Cardiac fibroblast (primary cell): Measurements from ENCODE around the gene ABLIM1.

Experiments
- DNase-seq, 2 donors: peaks; one replicate each; pipeline versions ENCODE4 v3.0.0 to v3.0.0-alpha.2; 2010; ENCODE audit warnings: low read depth in 2 of 2
- H3K4me3 ChIP-seq, 2 donors: replicated peaks in 1 of 2; 1 replicate in 1 of 2; 2 replicates in 1 of 2; pipeline ENCODE4 v1.5.1; 2011; ENCODE audit warnings: low read depth in 2 of 2, low read length in 2 of 2, mild to moderate bottlenecking in 2 of 2, moderate library complexity in 1 of 2
- TF ChIP-seq, protein P1 (sequence below): IDR thresholded peaks from one replicate; pipeline ENCODE4 v1.5.1; 2011; ENCODE audit warnings: low read depth, mild to moderate bottlenecking, low read length, inconsistent platforms

The ABLIM1 gene

DNA sequence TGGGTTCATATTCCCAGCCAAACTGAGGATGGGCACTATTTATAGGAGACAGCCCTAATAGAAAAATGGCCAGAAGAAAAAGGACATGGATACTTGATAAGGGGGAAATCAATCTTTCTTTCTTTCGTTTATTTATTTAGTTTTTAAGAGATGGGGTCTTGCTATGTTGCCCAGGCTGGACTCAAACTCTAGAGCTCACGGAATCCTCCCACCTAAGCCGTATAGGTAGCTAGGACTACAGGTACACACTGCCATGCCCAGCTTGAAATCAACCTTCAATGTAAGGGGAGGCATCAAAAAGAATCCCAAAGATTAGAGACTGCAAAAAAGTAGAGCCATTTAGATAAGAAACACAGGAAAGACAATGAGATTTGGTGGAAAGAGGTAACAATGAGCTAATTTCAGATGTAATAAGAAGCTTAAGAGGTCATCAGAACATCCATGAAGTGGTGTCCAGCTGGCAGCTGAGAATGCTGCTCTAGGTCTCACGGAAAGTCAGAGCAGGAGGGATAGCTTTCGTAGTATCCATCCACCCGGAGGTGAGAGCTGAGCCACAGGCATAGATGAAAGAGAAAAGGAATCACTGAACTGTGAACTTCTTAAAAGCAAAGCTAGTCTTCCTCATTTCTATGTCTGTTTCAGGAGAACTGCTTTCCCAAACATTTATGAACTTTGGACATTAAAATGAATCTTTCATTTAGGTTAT, 10.5 kb upstream of the ABLIM1 start:
- TF ChIP-seq, protein P1, sequence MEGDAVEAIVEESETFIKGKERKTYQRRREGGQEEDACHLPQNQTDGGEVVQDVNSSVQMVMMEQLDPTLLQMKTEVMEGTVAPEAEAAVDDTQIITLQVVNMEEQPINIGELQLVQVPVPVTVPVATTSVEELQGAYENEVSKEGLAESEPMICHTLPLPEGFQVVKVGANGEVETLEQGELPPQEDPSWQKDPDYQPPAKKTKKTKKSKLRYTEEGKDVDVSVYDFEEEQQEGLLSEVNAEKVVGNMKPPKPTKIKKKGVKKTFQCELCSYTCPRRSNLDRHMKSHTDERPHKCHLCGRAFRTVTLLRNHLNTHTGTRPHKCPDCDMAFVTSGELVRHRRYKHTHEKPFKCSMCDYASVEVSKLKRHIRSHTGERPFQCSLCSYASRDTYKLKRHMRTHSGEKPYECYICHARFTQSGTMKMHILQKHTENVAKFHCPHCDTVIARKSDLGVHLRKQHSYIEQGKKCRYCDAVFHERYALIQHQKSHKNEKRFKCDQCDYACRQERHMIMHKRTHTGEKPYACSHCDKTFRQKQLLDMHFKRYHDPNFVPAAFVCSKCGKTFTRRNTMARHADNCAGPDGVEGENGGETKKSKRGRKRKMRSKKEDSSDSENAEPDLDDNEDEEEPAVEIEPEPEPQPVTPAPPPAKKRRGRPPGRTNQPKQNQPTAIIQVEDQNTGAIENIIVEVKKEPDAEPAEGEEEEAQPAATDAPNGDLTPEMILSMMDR, result no peak
- no peak overlapping the region for H3K4me3 ChIP-seq

DNA sequence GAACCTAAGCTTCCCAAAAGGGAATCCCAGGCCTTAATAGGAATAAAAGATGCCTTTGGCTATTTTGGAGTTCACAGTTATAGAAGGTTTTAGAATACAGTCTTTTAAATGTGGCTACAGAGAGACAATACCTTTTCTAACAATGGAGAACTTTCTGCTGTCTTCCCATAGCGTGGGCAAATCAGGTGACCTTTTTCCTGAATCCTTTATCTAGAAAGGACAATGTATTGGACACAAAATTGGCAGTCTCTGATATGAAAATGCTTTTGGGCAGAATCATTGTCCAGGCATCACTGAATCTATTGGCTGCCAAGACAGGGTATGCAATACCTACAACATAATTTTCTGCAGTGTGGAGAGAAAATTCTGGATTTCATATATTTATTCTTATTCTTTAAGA, 7.8 kb upstream of the ABLIM1 start:
- DNase-seq, result no peak
- H3K4me3 ChIP-seq, result no peak overlapping the region
- TF ChIP-seq, protein P1, result no peak

More for the DNA sequence above, 10.5 kb upstream of the ABLIM1 start:
- no peak for DNase-seq

DNA sequence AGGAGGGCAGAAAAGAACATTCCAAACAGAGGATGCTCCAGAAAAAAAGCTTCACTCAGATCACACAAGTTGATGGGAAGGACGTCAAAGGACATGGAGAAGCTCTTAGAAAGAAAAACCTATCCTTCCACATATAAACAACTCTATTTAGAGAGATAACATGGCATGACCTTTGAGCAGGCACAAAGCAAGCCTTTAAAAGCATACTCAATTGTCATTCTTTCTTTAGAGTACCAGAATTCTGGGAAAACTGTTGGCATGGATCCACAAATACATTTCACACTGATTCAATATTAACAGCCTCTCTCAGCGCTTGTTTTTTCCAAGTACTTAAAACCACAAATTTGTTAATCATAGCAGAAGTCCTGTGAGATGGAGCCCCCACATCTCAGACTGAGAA, 7.3 kb upstream of the ABLIM1 start:
- H3K4me3 ChIP-seq, result no peak overlapping the region
- DNase-seq, result peak in 1 of 2 donors; percentile 19
- TF ChIP-seq, protein P1, result no peak

DNA sequence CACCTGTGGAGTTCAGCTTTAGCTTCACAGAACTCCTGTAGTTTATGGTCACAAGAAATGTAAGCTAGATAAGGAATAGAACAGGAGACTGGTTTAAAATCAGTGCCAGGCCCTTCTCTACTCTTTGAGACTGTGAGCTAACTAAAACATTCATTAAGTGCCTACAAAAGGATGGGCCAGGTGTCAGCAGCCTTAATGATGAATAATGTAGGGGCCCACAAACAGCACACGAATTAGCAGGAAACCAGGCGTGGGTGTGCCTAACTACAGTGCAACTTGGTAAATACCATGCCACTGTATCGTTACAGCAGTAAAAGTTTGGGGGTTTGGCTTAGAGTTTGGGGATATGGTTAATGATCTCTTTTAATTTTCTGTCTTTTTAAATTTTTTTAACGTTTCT, 6.1 kb upstream of the ABLIM1 start:
- TF ChIP-seq, protein P1, result no peak

DNA sequence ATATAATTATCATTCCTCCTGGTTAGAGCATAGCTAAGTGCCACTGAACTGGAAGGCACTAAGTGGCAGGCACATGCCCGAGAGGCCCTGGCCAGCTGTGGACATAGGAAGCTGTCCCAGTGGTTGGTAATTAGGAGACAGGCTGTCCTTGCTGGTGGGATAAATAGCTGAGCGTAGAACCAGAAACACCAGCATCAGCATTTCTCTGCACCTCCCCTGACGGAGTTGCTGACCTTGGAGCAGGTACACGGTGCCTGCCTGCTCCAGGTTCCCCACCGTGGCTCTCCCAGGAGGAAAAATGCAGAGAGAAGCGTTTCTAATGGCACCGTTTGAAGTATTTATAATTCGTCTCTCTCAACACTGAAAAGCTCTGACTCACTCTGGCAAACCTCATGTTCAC, 5.6 kb upstream of the ABLIM1 start:
- DNase-seq, result no peak
- TF ChIP-seq, protein P1, result no peak
- no peak overlapping the region for H3K4me3 ChIP-seq

More for the DNA sequence above, 6.1 kb upstream of the ABLIM1 start:
- DNase-seq, result no peak
- no peak overlapping the region for H3K4me3 ChIP-seq

DNA sequence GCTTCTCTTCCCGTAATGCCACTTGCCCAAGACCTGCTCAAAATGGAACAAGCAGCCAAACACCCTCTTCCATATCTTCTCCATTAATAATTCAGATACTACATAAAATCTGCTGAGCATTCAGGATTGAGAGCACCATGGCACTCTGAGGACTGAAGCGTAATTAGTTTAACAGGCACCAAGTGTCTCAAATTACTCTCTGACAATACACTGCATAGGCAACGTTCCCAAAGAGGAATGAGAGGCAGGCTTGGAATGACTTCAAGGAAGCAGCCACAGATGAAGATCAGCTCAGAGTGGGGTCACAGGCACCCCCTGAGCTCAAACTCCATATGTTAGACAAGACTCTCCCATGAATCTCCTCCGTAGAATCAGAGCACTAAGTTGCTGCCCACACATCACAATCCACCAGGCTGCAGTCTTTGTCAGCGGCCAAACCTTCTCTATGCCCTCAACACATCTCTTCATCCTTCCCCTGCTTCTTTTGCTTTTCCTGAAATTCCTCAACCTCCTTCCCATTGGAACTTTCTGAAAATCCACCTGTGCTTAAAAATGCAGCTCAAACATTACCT, 4.7 kb upstream of the ABLIM1 start:
- TF ChIP-seq, protein P1, result no peak
- H3K4me3 ChIP-seq, result no peak overlapping the region
- DNase-seq, result no peak
